ENCODE measurements around the gene GLUD2.
A peak's percentile ranks its signal among the peaks of the same experiment; 100 is the strongest.
"Not testable (repeated sequence)": the region's sequence is repeated elsewhere in the genome, so short reads cannot be mapped to it uniquely, and the experiment has no call there.

The GLUD2 gene

GRCh38 chrX:121047441-121048419 is at the start of gene GLUD2:
Gene GLUD2 (plus strand): TSS chrX:121047610. CDS start chrX:121047685, 75 bp downstream.
- H3K27ac ChIP-seq; H3K27me3 ChIP-seq (ENCODE audit: insufficient read depth, low read depth); H3K79me2 ChIP-seq (ENCODE audit: insufficient read depth, low read depth); H2AFZ ChIP-seq (ENCODE audit: low read depth); H3K36me3 ChIP-seq (ENCODE audit: insufficient read depth); H3K4me3 ChIP-seq (IDR thresholded peaks at IDR 0.05; ENCODE audit: insufficient read depth, low read depth, low read length); H3K4me2 ChIP-seq; H3K4me1 ChIP-seq (ENCODE audit: low read depth, poor library complexity, severe bottlenecking); H3K9ac ChIP-seq; H4K20me1 ChIP-seq (ENCODE audit: insufficient read depth): not testable (repeated sequence)

GRCh38 chrX:120999413-120999812 is 48.0 kb upstream of the GLUD2 start:
- Histone ChIP-seq H3K4me1 (ENCODE audit: low read depth, poor library complexity, severe bottlenecking) (peaks cover 20% of the 10 kb centered on the region), H3K4me2 (peak overlapping the region; percentile 31; the same call in 1 of the 2 replicates), H2AFZ (ENCODE audit: low read depth) (peak overlapping the region; percentile 22), H3K27me3 (ENCODE audit: insufficient read depth, low read depth) (no peaks in the 10 kb centered on the region), H3K79me2 (ENCODE audit: insufficient read depth, low read depth) (no peaks in the 10 kb centered on the region), H4K20me1 (ENCODE audit: insufficient read depth) (no peaks in the 10 kb centered on the region), H3K27ac (no peak overlapping the region), H3K9ac (no peak overlapping the region), H3K4me3 (IDR thresholded peaks at IDR 0.05; ENCODE audit: insufficient read depth, low read depth, low read length) (no peak overlapping the region), H3K36me3 (ENCODE audit: insufficient read depth) (no peaks in the 10 kb centered on the region)
- no peak for TF ChIP-seq CTCF (conservative IDR thresholded peaks at IDR 0.05; ENCODE audit: low read depth, low read length)

GRCh38 chrX:121000589-121000988 is 46.8 kb upstream of the GLUD2 start:
- Histone ChIP-seq H2AFZ (ENCODE audit: low read depth) (no peak overlapping the region), H3K36me3 (ENCODE audit: insufficient read depth) (no peaks in the 10 kb centered on the region), H3K4me2 (no peak overlapping the region), H3K4me1 (ENCODE audit: low read depth, poor library complexity, severe bottlenecking) (peaks cover 20% of the 10 kb centered on the region), H4K20me1 (ENCODE audit: insufficient read depth) (no peaks in the 10 kb centered on the region), H3K4me3 (IDR thresholded peaks at IDR 0.05; ENCODE audit: insufficient read depth, low read depth, low read length) (no peak overlapping the region), H3K27ac (no peak overlapping the region), H3K27me3 (ENCODE audit: insufficient read depth, low read depth) (no peaks in the 10 kb centered on the region), H3K79me2 (ENCODE audit: insufficient read depth, low read depth) (no peaks in the 10 kb centered on the region), H3K9ac (no peak overlapping the region)
- TF ChIP-seq CTCF (conservative IDR thresholded peaks at IDR 0.05; ENCODE audit: low read depth, low read length) = peak; percentile 42; the same call in 1 of the 2 replicates

GRCh38 chrX:121008920-121009319 is 38.5 kb upstream of the GLUD2 start:
- TF ChIP-seq CTCF (conservative IDR thresholded peaks at IDR 0.05; ENCODE audit: low read depth, low read length) = no peak
- Histone ChIP-seq H3K9ac (no peak overlapping the region), H3K79me2 (ENCODE audit: insufficient read depth, low read depth) (no peaks in the 10 kb centered on the region)

GRCh38 chrX:121009764-121010163 is 37.6 kb upstream of the GLUD2 start:
- Histone ChIP-seq H3K4me2 (no peak overlapping the region), H3K9ac (no peak overlapping the region), H3K27ac (no peak overlapping the region), H2AFZ (ENCODE audit: low read depth) (no peak overlapping the region), H3K4me1 (ENCODE audit: low read depth, poor library complexity, severe bottlenecking) (no peaks in the 10 kb centered on the region), H3K36me3 (ENCODE audit: insufficient read depth) (no peaks in the 10 kb centered on the region), H3K27me3 (ENCODE audit: insufficient read depth, low read depth) (no peaks in the 10 kb centered on the region), H3K79me2 (ENCODE audit: insufficient read depth, low read depth) (no peaks in the 10 kb centered on the region), H3K4me3 (IDR thresholded peaks at IDR 0.05; ENCODE audit: insufficient read depth, low read depth, low read length) (no peak overlapping the region), H4K20me1 (ENCODE audit: insufficient read depth) (no peaks in the 10 kb centered on the region)
- TF ChIP-seq CTCF (conservative IDR thresholded peaks at IDR 0.05; ENCODE audit: low read depth, low read length) = no peak

More at GRCh38 chrX:121008920-121009319, 38.5 kb upstream of the GLUD2 start:
- no peak overlapping the region for H2AFZ ChIP-seq (ENCODE audit: low read depth)
- no peak overlapping the region for H3K27ac ChIP-seq
- no peak overlapping the region for H3K4me2 ChIP-seq
- H3K36me3 ChIP-seq (ENCODE audit: insufficient read depth) = no peaks in the 10 kb centered on the region
- H3K4me1 ChIP-seq (ENCODE audit: low read depth, poor library complexity, severe bottlenecking) = no peaks in the 10 kb centered on the region
- no peak overlapping the region for H3K4me3 ChIP-seq (IDR thresholded peaks at IDR 0.05; ENCODE audit: insufficient read depth, low read depth, low read length)
- no peaks in the 10 kb centered on the region for H3K27me3 ChIP-seq (ENCODE audit: insufficient read depth, low read depth)
- no peaks in the 10 kb centered on the region for H4K20me1 ChIP-seq (ENCODE audit: insufficient read depth)

Data from KMS-11 (cell line).